PC-9 (cell line): ENCODE measurements around the gene RNF151. TPM values are rescaled to one million over a fixed set of nuclear protein-coding genes. Genes with fewer than 3 reads are reported as not detected.

Source experiments
- BruUV-seq: library from RNA; stranded (reverse); fragments of 400-500 nt; replicated peaks from 2 replicates; lab custom pipeline; 2021; lab: Mats Ljungman, UMichigan
- CTCF ChIA-PET: fragments of 300-600 bp; sonication (Branson Sonifier 250); formaldehyde crosslinking; loops from one replicate; lab custom pipeline; 2022; ENCODE audit warnings: antibody characterized with exemption; lab: Charles Lee
- POLR2A ChIA-PET: fragments of 300-600 bp; sonication (Branson Sonifier 250); formaldehyde crosslinking; loops from one replicate; lab custom pipeline; 2022; ENCODE audit warnings: antibody characterized with exemption; ENCODE audit not compliant: unreplicated experiment; lab: Charles Lee
- DNase-seq, 2 experiments: peaks; one replicate each; pipeline versions ENCODE4 v3.0.0 to v3.0.0-alpha.2; 2015 to 2022; ENCODE audit warnings: mixed read lengths in 1 of 2
- H2AFZ ChIP-seq: fragments of 200-600 bp; sonication (generic); 2 replicates; pipeline ENCODE4 v1.8.1; 2017; ENCODE audit warnings: antibody characterized with exemption
- H3F3A ChIP-seq: fragments of 200-600 bp; sonication (generic); 2 replicates; pipeline ENCODE4 v1.8.1; 2017; ENCODE audit warnings: antibody characterized with exemption, mild to moderate bottlenecking, low read depth; ENCODE audit not compliant: insufficient read depth
- H3K27ac ChIP-seq: fragments of 200-600 bp; sonication (generic); 2 replicates; pipeline ENCODE4 v1.6.1; 2016; ENCODE audit warnings: mixed run types
- H3K27me3 ChIP-seq: fragments of 200-600 bp; sonication (generic); 2 replicates; pipeline ENCODE4 v1.6.1; 2016; ENCODE audit warnings: low read depth, mixed run types; ENCODE audit not compliant: insufficient read depth
- H3K36me3 ChIP-seq: fragments of 200-600 bp; sonication (generic); 2 replicates; pipeline ENCODE4 v1.6.1; 2016; ENCODE audit warnings: low read depth, mixed run types
- H3K4me1 ChIP-seq: fragments of 200-600 bp; sonication (generic); replicated peaks from 2 replicates; pipeline ENCODE4 v1.6.1; 2016; ENCODE audit warnings: mixed run types; ENCODE audit not compliant: insufficient read depth
- H3K4me2 ChIP-seq: fragments of 200-600 bp; sonication (generic); 2 replicates; pipeline ENCODE4 v1.6.1; 2017; ENCODE audit warnings: mixed run types
- H3K4me3 ChIP-seq: fragments of 200-600 bp; sonication (generic); 2 replicates; pipeline ENCODE4 v1.6.1; 2016; ENCODE audit warnings: mixed run types
- H3K79me2 ChIP-seq: fragments of 200-600 bp; sonication (generic); 2 replicates; pipeline ENCODE4 v1.6.1; 2017; ENCODE audit warnings: low read depth, mixed run types
- H3K9me2 ChIP-seq: fragments of 200-600 bp; sonication (generic); 2 replicates; pipeline ENCODE4 v1.8.1; 2017; ENCODE audit warnings: mild to moderate bottlenecking; ENCODE audit not compliant: insufficient read depth
- H3K9me3 ChIP-seq: fragments of 200-600 bp; sonication (generic); 2 replicates; pipeline ENCODE4 v1.8.1; 2016; ENCODE audit warnings: low read depth; ENCODE audit not compliant: insufficient read depth
- H4K20me1 ChIP-seq: fragments of 200-600 bp; sonication (generic); 2 replicates; pipeline ENCODE4 v1.8.1; 2017; ENCODE audit not compliant: insufficient read depth
- CTCF ChIP-seq: fragments of 200-600 bp; sonication (generic); conservative IDR thresholded peaks from 2 replicates; pipeline ENCODE4 v1.6.1; 2017; ENCODE audit warnings: mixed run types, antibody characterized with exemption, mild to moderate bottlenecking, moderate library complexity
- EZH2 ChIP-seq: fragments of 200-600 bp; sonication (generic); IDR thresholded peaks from 2 replicates; pipeline ENCODE4 v1.8.0; 2017; ENCODE audit warnings: antibody characterized with exemption, low read depth
- intact Hi-C: fragments of 100-400 bp; cut with micrococcal nuclease; formaldehyde crosslinking; loops from one replicate; pipeline ENCODE4 v1.10.0; 2022; ENCODE audit not compliant: unreplicated experiment
- total RNA-seq: library from RNA; stranded (reverse); gene quantifications from 2 replicates; pipeline ENCODE4 v1.2.3, GENCODE V29; 2021

Gene RNF151
- total RNA-seq, 1 experiment from 2014 or later = not detected

- peaks cover 14% of the 10 kb centered on the region; the same call in 1 of the 2 replicates for H3F3A ChIP-seq
- H3K79me2 ChIP-seq = peaks cover 57% of the 10 kb centered on the region
- POLR2A ChIA-PET = interaction anchor here (0.6 kb wide), 2 partner anchors 136 to 151 kb away, joined by 4 to 12 read pairs; partner anchors contain the start of gene TRAF7
- H3K4me2 ChIP-seq = no peak overlapping the region
- DNase-seq = peak; percentile 56 to 82
- H3K4me1 ChIP-seq = peaks cover 13% of the 10 kb centered on the region
- no peak overlapping the region for H2AFZ ChIP-seq
- H3K27me3 ChIP-seq = no peaks in the 10 kb centered on the region
- CTCF ChIA-PET = interaction anchor here (0.6 to 1.4 kb wide), 3 partner anchors 103 to 151 kb away, joined by 3 to 9 read pairs (median 4); partner anchors contain the start of gene TRAF7
- no peak overlapping the region for H3K4me3 ChIP-seq
- H3K27ac ChIP-seq = no peak overlapping the region
- intact Hi-C loops = loop anchor here (10.0 kb wide), 1 partner anchor 251 kb away; the partner anchor contains the start of gene ECI1
- 0 out of 2 replicates have a peak, but pooled peaks cover 5% of the 10 kb centered on the region for H3K36me3 ChIP-seq
- H4K20me1 ChIP-seq = peaks cover 52% of the 10 kb centered on the region
- TF ChIP-seq CTCF = peak; percentile 85
- TF ChIP-seq EZH2 = no peak
- BruUV-seq = no TSS peak
- H3K9me2 ChIP-seq = no peaks in the 10 kb centered on the region
- H3K9me3 ChIP-seq = no peaks in the 10 kb centered on the region
Observed at GRCh38 chr16:2003827-2004641, 37.4 kb downstream of the RNF151 start.

GRCh38 chr16:2004795-2005517, 38.3 kb downstream of the RNF151 start:
- Histone ChIP-seq H3K79me2 (peaks cover 63% of the 10 kb centered on the region), H4K20me1 (peaks cover 51% of the 10 kb centered on the region), H3K4me1 (peaks cover 13% of the 10 kb centered on the region), H3K9me3 (no peaks in the 10 kb centered on the region), H3K36me3 (0 out of 2 replicates have a peak, but pooled peaks cover 5% of the 10 kb centered on the region), H3K27me3 (no peaks in the 10 kb centered on the region), H3F3A (peaks cover 14% of the 10 kb centered on the region; the same call in 1 of the 2 replicates), H3K27ac (no peak overlapping the region), H3K4me2 (no peak overlapping the region), H3K4me3 (no peak overlapping the region), H3K9me2 (no peaks in the 10 kb centered on the region), H2AFZ (no peak overlapping the region)
- intact Hi-C loops = loop anchor here (10.0 kb wide), 1 partner anchor 250 kb away; the partner anchor contains the start of gene ECI1
- CTCF ChIA-PET = interaction anchor here (0.5 to 1.4 kb wide), 3 partner anchors 136 to 245 kb away, joined by 3 to 11 read pairs (median 4); partner anchors contain the start of gene TRAF7
- no peak for TF ChIP-seq EZH2
- no peak for TF ChIP-seq CTCF
- no TSS peak for BruUV-seq
- POLR2A ChIA-PET = no interaction called here
- no peak for DNase-seq

DNA sequence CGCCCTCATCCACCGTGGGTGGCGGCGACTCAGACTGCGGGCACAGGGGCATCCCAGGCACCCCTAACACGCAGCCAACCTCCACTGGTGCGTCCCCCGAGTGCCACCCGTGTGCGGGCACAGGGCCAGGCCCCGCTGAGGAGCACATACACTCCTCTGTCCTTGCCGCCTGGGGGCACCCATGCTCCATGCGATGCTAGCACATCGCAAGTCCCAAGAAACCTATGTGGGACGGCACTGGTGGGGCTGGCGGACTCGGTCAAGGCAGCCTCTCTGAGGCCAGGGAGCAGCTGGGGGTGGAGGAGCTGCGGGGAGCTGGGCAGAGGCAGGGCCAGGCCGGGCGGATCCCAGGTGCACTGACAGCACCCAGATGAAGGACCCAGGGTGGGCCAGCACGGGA, 39.0 kb downstream of the RNF151 start:
- Histone ChIP-seq H3K27me3 (no peaks in the 10 kb centered on the region), H3K9me3 (no peaks in the 10 kb centered on the region), H3K4me3 (no peak overlapping the region), H3K36me3 (0 out of 2 replicates have a peak, but pooled peaks cover 5% of the 10 kb centered on the region), H4K20me1 (peaks cover 49% of the 10 kb centered on the region), H2AFZ (no peak overlapping the region), H3K4me2 (no peak overlapping the region), H3K79me2 (peaks cover 70% of the 10 kb centered on the region), H3K9me2 (no peaks in the 10 kb centered on the region), H3F3A (peaks cover 16% of the 10 kb centered on the region; the same call in 1 of the 2 replicates), H3K27ac (no peak overlapping the region), H3K4me1 (peaks cover 16% of the 10 kb centered on the region)
- ChIA-PET CTCF (interaction anchor here (0.5 kb wide), 1 partner anchor 244 kb away, joined by 11 read pairs; no protein-coding TSS in a partner anchor), POLR2A (no interaction called here)
- TF ChIP-seq EZH2 = no peak
- TF ChIP-seq CTCF = no peak
- no peak for DNase-seq
- intact Hi-C loops = loop anchor here (10.0 kb wide), 1 partner anchor 249 kb away; the partner anchor contains the start of gene ECI1
- no TSS peak for BruUV-seq
